SK-N-SH (cell line): ENCODE measurements around the gene SLC16A10. TPM values are rescaled to one million over a fixed set of nuclear protein-coding genes. Genes with fewer than 3 reads are reported as not detected.

Source experiments
- CTCF ChIA-PET: fragments of 300-600, 350-600 bp; formaldehyde crosslinking; extraction: SDS; loops from one replicate; lab custom pipeline; 2021; lab: Yijun Ruan, JAX
- POLR2A ChIA-PET: fragments of 350-600 bp; sonication (Branson Sonifier 250); formaldehyde crosslinking; extraction: SDS; loops from one replicate; lab custom pipeline; 2020; ENCODE audit warnings: antibody characterized with exemption, inconsistent platforms; lab: Yijun Ruan, JAX
- DNase-seq: peaks from one replicate; pipeline ENCODE4 v3.0.0; 2012
- H2AFZ ChIP-seq: fragments of 200-600 bp; sonication (generic); 2 replicates; pipeline ENCODE4 v1.8.1; 2016; ENCODE audit warnings: antibody characterized with exemption, mild to moderate bottlenecking, low read depth
- H3F3A ChIP-seq: fragments of 200-600 bp; sonication (generic); replicated peaks from 2 replicates; pipeline ENCODE3; 2016; ENCODE audit warnings: antibody characterized with exemption, mild to moderate bottlenecking; ENCODE audit not compliant: insufficient read depth
- H3K27ac ChIP-seq, 2 experiments: fragments of 200-500 bp in 1 of 2; fragments of 200-600 bp in 1 of 2; sonication (Bioruptor generic) in 1 of 2; sonication (generic), shearing (Covaris generic) in 1 of 2; 2 replicates each; pipeline versions ENCODE4 v1.5.1 to v1.6.1; 2014 to 2016; ENCODE audit warnings: low read depth in 2 of 2, inconsistent platforms in 1 of 2, low read length in 1 of 2, mild to moderate bottlenecking in 1 of 2, mixed read lengths in 1 of 2
- H3K27me3 ChIP-seq: fragments of 200-600 bp; sonication (generic), shearing (Covaris generic); 2 replicates; pipeline ENCODE4 v1.6.1; 2016; ENCODE audit warnings: mixed run types; ENCODE audit not compliant: insufficient read depth
- H3K36me3 ChIP-seq, 2 experiments: fragments of 200-500 bp in 1 of 2; fragments of 200-600 bp in 1 of 2; sonication (Bioruptor generic) in 1 of 2; sonication (generic) in 1 of 2; replicated peaks in 1 of 2; 2 replicates each; pipeline versions ENCODE3 to v1.5.1; 2014 to 2016; ENCODE audit warnings: low read length in 1 of 2, mild to moderate bottlenecking in 1 of 2; ENCODE audit not compliant: insufficient read depth in 2 of 2, control insufficient read depth in 1 of 2
- H3K4me1 ChIP-seq, 2 experiments: fragments of 200-500 bp in 1 of 2; fragments of 200-600 bp in 1 of 2; sonication (Bioruptor generic) in 1 of 2; sonication (generic), shearing (Covaris generic) in 1 of 2; 2 replicates each; pipeline versions ENCODE4 v1.5.1 to v1.6.1; 2014 to 2016; ENCODE audit warnings: low read depth in 1 of 2, low read length in 1 of 2, mixed run types in 1 of 2; ENCODE audit not compliant: insufficient read depth in 2 of 2, control insufficient read depth in 1 of 2
- H3K4me2 ChIP-seq: fragments of 200-600 bp; sonication (generic), shearing (Covaris generic); 2 replicates; pipeline ENCODE4 v1.6.1; 2017; ENCODE audit warnings: mixed run types
- H3K4me3 ChIP-seq, 2 experiments: fragments of 200-500 bp in 1 of 2; fragments of 200-600 bp in 1 of 2; sonication (Bioruptor generic) in 1 of 2; sonication (generic), shearing (Covaris generic) in 1 of 2; 2 replicates each; pipeline versions ENCODE4 v1.5.1 to v1.8.1; 2014 to 2016; ENCODE audit warnings: low read depth in 2 of 2, inconsistent platforms in 1 of 2, low read length in 1 of 2, mild to moderate bottlenecking in 1 of 2, mixed read lengths in 1 of 2, moderate library complexity in 1 of 2
- H3K79me2 ChIP-seq: fragments of 200-600 bp; sonication (generic); 2 replicates; pipeline ENCODE4 v1.8.1; 2017; ENCODE audit warnings: mild to moderate bottlenecking; ENCODE audit not compliant: insufficient read depth
- H3K9ac ChIP-seq: fragments of 200-600 bp; sonication (generic); 2 replicates; pipeline ENCODE4 v1.6.1; 2017; ENCODE audit warnings: mixed run types
- H3K9me2 ChIP-seq: fragments of 200-600 bp; sonication (generic); 2 replicates; pipeline ENCODE4 v1.6.1; 2017; ENCODE audit warnings: mixed run types
- H3K9me3 ChIP-seq: fragments of 200-600 bp; sonication (generic); 2 replicates; pipeline ENCODE4 v1.6.1; 2017; ENCODE audit warnings: mixed run types, mild to moderate bottlenecking, moderate library complexity
- H4K20me1 ChIP-seq: fragments of 200-600 bp; sonication (generic); 2 replicates; pipeline ENCODE4 v1.6.1; 2017; ENCODE audit warnings: mild to moderate bottlenecking, mixed run types; ENCODE audit not compliant: insufficient read depth
- ELF1 ChIP-seq: IDR thresholded peaks from 2 replicates; pipeline ENCODE4 v1.4.0; 2012
- FOXJ3 ChIP-seq: sonication (generic); formaldehyde crosslinking; IDR thresholded peaks from 2 replicates; pipeline ENCODE4 v1.5.1; 2020; ENCODE audit warnings: mild to moderate bottlenecking, missing genetic modification reagents
- FOXM1 ChIP-seq: IDR thresholded peaks from 2 replicates; pipeline ENCODE4 v1.4.0; 2012; ENCODE audit warnings: low read depth, mild to moderate bottlenecking
- GABPA ChIP-seq: IDR thresholded peaks from 2 replicates; pipeline ENCODE4 v1.4.0; 2012; ENCODE audit warnings: low read depth, mild to moderate bottlenecking
- GATA2 ChIP-seq: sonication (generic); formaldehyde crosslinking; IDR thresholded peaks from 2 replicates; pipeline ENCODE4 v1.5.0; 2020; ENCODE audit warnings: mild to moderate bottlenecking, missing genetic modification reagents
- JUND ChIP-seq: IDR thresholded peaks from 2 replicates; pipeline ENCODE4 v1.4.0; 2012
- NRF1 ChIP-seq: IDR thresholded peaks from 2 replicates; pipeline ENCODE4 v1.6.1; 2012; ENCODE audit warnings: low read depth, mild to moderate bottlenecking, low read length
- RXRA ChIP-seq: IDR thresholded peaks from 2 replicates; pipeline ENCODE4 v1.4.0; 2012; ENCODE audit warnings: low read depth, mild to moderate bottlenecking, borderline replicate concordance
- SMC3 ChIP-seq: IDR thresholded peaks from 2 replicates; pipeline ENCODE4 v1.6.1; 2012; ENCODE audit warnings: low read depth, low read length, improper control_type of control experiment
- TEAD4 ChIP-seq: IDR thresholded peaks from 2 replicates; pipeline ENCODE4 v1.4.0; 2012; ENCODE audit warnings: mild to moderate bottlenecking, borderline replicate concordance; ENCODE audit not compliant: insufficient read depth
- WGBS: methylation state at CpG from one replicate; pipeline ENCODE4 v1.1.6; 2017; ENCODE audit warnings: low lambda C conversion rate; 5-methylcytosine and 5-hydroxymethylcytosine counted together
- polyA plus RNA-seq, 3 experiments: library from polyadenylated mRNA; depleted of rRNA; stranded (reverse); fragments of >200 nt; gene quantifications; 2 replicates each; pipeline ENCODE4 v1.2.3, GENCODE V29; 2012
- TF ChIP-seq, protein P1 (sequence below): IDR thresholded peaks from 2 replicates; pipeline ENCODE4 v1.4.0; 2012; ENCODE audit warnings: low read depth, borderline replicate concordance
- TF ChIP-seq, protein P2 (sequence below): IDR thresholded peaks from 2 replicates; pipeline ENCODE4 v1.4.0; 2012; ENCODE audit warnings: low read depth
- TF ChIP-seq, protein P3 (sequence below): IDR thresholded peaks from 2 replicates; pipeline ENCODE4 v1.4.0; 2012; ENCODE audit warnings: low read depth, borderline replicate concordance
- TF ChIP-seq, protein P4 (sequence below): IDR thresholded peaks from 2 replicates; pipeline ENCODE4; 2012
- TF ChIP-seq, protein P5 (sequence below): IDR thresholded peaks from 2 replicates; pipeline ENCODE4 v1.6.1; 2012; ENCODE audit warnings: mild to moderate bottlenecking, low read depth, low read length, moderate library complexity

The SLC16A10 gene
- polyA plus RNA-seq, 1 of the 3 experiments (the other 2 are of a cell fraction): 0.12 TPM

DNA sequence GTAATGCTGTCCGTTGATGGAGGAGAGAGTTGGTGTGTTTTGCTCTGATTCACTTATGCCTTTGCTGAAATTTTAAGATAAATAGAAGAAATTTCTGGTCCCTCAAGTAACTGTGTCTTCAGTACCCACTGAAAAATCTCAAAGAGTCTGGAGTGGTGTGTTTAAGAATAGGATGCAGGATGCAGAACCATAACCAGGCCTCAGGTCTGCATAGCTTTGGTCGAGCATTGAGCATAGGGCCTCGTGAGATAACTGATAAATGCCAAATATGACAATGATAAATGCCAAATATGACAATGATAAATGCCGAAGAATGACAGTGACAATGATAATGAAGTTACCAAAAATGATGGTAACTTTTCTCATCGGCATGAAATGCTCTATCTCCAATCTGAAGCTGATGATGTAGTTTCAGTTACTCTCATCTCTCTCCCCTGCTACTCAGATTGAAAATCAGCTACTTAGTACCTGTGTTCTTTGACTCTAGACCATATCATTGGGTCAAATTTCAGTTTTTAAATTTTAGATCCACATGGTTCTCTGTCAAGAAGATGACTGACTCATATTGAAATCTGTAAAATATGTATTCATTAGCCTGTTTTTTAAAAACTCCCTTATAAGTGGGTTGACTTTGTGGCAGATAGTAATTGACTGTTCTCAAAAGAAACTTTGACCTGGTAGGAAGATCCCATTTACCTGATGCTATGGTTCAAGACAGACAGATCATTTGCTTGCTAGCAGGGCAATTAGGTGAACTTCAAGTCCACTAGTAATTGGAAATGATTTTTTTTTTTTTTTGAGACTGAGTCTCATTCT lies 96.6 kb downstream of the SLC16A10 start:
- Histone ChIP-seq H3K36me3 (no peaks in the 10 kb centered on the region), H3K9me3 (no peaks in the 10 kb centered on the region), H3K27ac (no peak overlapping the region), H3K4me2 (no peak overlapping the region), H3K4me1 (no peaks in the 10 kb centered on the region), H4K20me1 (no peaks in the 10 kb centered on the region), H3F3A (no peaks in the 10 kb centered on the region), H2AFZ (no peak overlapping the region), H3K4me3 (no peak overlapping the region), H3K9me2 (no peaks in the 10 kb centered on the region), H3K27me3 (no peaks in the 10 kb centered on the region), H3K79me2 (no peaks in the 10 kb centered on the region), H3K9ac (no peak overlapping the region)
- no peak for DNase-seq
- WGBS: 57% methylated on average over 5 of the region's 5 CpGs
- POLR2A ChIA-PET: no interaction called here
- CTCF ChIA-PET: interaction anchor here (2.5 kb wide), 1 partner anchor 26 kb away, joined by 11 read pairs; no protein-coding TSS in a partner anchor
- TF ChIP-seq, protein P1, sequence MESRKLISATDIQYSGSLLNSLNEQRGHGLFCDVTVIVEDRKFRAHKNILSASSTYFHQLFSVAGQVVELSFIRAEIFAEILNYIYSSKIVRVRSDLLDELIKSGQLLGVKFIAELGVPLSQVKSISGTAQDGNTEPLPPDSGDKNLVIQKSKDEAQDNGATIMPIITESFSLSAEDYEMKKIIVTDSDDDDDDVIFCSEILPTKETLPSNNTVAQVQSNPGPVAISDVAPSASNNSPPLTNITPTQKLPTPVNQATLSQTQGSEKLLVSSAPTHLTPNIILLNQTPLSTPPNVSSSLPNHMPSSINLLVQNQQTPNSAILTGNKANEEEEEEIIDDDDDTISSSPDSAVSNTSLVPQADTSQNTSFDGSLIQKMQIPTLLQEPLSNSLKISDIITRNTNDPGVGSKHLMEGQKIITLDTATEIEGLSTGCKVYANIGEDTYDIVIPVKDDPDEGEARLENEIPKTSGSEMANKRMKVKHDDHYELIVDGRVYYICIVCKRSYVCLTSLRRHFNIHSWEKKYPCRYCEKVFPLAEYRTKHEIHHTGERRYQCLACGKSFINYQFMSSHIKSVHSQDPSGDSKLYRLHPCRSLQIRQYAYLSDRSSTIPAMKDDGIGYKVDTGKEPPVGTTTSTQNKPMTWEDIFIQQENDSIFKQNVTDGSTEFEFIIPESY: no peak
- TF ChIP-seq, protein P2, sequence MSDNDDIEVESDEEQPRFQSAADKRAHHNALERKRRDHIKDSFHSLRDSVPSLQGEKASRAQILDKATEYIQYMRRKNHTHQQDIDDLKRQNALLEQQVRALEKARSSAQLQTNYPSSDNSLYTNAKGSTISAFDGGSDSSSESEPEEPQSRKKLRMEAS: no peak
- TF ChIP-seq, protein P3, sequence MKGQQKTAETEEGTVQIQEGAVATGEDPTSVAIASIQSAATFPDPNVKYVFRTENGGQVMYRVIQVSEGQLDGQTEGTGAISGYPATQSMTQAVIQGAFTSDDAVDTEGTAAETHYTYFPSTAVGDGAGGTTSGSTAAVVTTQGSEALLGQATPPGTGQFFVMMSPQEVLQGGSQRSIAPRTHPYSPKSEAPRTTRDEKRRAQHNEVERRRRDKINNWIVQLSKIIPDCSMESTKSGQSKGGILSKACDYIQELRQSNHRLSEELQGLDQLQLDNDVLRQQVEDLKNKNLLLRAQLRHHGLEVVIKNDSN: no peak
- TF ChIP-seq FOXM1: no peak

DNA sequence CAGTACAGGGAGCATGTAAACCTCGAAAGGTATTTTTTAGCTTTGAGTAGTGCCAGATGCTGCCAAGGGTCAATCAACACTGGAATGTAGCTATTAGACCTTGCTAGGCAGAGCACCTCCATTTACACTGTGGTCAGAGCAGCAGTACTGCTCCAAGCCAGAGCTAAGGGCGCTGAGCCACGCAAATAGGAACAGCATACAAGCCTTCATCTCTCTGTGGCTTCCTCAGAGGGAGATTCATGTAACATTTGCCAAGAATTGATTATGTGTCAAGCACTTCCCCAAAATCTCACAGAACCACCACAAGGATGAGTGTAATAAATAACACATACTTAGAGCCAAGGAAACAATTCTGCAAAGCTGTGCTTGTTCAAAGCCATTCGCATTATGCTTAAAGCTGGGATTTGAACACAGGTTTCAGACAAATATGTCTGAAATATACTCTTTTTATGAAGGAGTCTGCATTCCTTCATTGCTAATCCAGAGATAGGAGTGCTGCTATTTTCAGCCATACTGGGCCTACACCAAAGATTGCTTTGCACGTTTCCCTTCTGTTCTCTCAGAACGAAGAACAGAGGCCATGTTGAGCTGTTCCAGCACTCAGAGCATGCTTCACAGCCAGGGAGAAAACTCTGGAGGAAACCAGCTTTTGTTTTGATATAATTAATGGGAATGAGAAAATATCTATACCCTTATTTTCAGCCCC lies 97.7 kb downstream of the SLC16A10 start:
- H3K9me3 ChIP-seq: no peaks in the 10 kb centered on the region
- no peak for DNase-seq
- H3K4me3 ChIP-seq: no peak overlapping the region
- H3F3A ChIP-seq: no peaks in the 10 kb centered on the region
- no peaks in the 10 kb centered on the region for H3K27me3 ChIP-seq
- no peaks in the 10 kb centered on the region for H3K4me1 ChIP-seq
- WGBS: 78% methylated on average over 6 of the region's 6 CpGs
- ChIA-PET POLR2A (no interaction called here), CTCF (interaction anchor here (1.0 to 2.5 kb wide), 2 partner anchors 10 to 25 kb away, joined by 4 to 11 read pairs; no protein-coding TSS in a partner anchor)
- H3K4me2 ChIP-seq: no peak overlapping the region
- no peak overlapping the region for H2AFZ ChIP-seq
- H3K9me2 ChIP-seq: no peaks in the 10 kb centered on the region
- H3K27ac ChIP-seq: no peak overlapping the region
- no peaks in the 10 kb centered on the region for H4K20me1 ChIP-seq
- no peak overlapping the region for H3K9ac ChIP-seq
- no peaks in the 10 kb centered on the region for H3K36me3 ChIP-seq
- no peaks in the 10 kb centered on the region for H3K79me2 ChIP-seq
- TF ChIP-seq SMC3: no peak
- no peak for TF ChIP-seq ELF1
- no peak for TF ChIP-seq JUND
- no peak for TF ChIP-seq TEAD4
- TF ChIP-seq FOXM1: no peak
- TF ChIP-seq, protein P4, sequence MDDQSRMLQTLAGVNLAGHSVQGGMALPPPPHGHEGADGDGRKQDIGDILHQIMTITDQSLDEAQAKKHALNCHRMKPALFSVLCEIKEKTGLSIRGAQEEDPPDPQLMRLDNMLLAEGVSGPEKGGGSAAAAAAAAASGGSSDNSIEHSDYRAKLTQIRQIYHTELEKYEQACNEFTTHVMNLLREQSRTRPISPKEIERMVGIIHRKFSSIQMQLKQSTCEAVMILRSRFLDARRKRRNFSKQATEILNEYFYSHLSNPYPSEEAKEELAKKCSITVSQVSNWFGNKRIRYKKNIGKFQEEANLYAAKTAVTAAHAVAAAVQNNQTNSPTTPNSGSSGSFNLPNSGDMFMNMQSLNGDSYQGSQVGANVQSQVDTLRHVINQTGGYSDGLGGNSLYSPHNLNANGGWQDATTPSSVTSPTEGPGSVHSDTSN: no peak
- no peak for TF ChIP-seq GABPA
- TF ChIP-seq FOXJ3 (CRISPR knock-in tag): no peak
- TF ChIP-seq NRF1: no peak
- TF ChIP-seq GATA2 (CRISPR knock-in tag): no peak
- TF ChIP-seq, protein P3: no peak
- TF ChIP-seq, protein P5, sequence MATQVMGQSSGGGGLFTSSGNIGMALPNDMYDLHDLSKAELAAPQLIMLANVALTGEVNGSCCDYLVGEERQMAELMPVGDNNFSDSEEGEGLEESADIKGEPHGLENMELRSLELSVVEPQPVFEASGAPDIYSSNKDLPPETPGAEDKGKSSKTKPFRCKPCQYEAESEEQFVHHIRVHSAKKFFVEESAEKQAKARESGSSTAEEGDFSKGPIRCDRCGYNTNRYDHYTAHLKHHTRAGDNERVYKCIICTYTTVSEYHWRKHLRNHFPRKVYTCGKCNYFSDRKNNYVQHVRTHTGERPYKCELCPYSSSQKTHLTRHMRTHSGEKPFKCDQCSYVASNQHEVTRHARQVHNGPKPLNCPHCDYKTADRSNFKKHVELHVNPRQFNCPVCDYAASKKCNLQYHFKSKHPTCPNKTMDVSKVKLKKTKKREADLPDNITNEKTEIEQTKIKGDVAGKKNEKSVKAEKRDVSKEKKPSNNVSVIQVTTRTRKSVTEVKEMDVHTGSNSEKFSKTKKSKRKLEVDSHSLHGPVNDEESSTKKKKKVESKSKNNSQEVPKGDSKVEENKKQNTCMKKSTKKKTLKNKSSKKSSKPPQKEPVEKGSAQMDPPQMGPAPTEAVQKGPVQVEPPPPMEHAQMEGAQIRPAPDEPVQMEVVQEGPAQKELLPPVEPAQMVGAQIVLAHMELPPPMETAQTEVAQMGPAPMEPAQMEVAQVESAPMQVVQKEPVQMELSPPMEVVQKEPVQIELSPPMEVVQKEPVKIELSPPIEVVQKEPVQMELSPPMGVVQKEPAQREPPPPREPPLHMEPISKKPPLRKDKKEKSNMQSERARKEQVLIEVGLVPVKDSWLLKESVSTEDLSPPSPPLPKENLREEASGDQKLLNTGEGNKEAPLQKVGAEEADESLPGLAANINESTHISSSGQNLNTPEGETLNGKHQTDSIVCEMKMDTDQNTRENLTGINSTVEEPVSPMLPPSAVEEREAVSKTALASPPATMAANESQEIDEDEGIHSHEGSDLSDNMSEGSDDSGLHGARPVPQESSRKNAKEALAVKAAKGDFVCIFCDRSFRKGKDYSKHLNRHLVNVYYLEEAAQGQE: no peak
- TF ChIP-seq RXRA: no peak
